HepG2 (cell line): ENCODE data around the gene TTBK1. TPM values are rescaled to one million over a fixed set of nuclear protein-coding genes. Genes with fewer than 3 reads are reported as not detected.

Source experiments
- AKNA ChIP-seq: sonication (generic); formaldehyde crosslinking; IDR thresholded peaks from 2 replicates; pipeline ENCODE4 v1.4.0; 2020; ENCODE audit warnings: missing genetic modification reagents, borderline replicate concordance
- CHD4 ChIP-seq: fragments of 200-600 bp; sonication (generic); IDR thresholded peaks from 2 replicates; pipeline ENCODE4 v1.7.0; 2017; ENCODE audit warnings: mild to moderate bottlenecking, low read length, borderline replicate concordance
- DBP ChIP-seq: sonication (generic); formaldehyde crosslinking; IDR thresholded peaks from 2 replicates; pipeline ENCODE4 v1.4.0; 2020; ENCODE audit warnings: missing genetic modification reagents; ENCODE audit errors: not compliant biosample characterization
- ETV6 ChIP-seq: sonication (generic); formaldehyde crosslinking; conservative IDR thresholded peaks from 2 replicates; pipeline ENCODE4 v1.4.0; 2020; ENCODE audit warnings: missing genetic modification reagents
- FOXA1 ChIP-seq, 2 experiments: fragments of 450-650 bp in 1 of 2; sonication (generic) in 1 of 2; formaldehyde crosslinking in 1 of 2; IDR thresholded peaks; 2 replicates each; pipeline versions ENCODE4 v1.4.0 to v1.6.1; 2016 to 2020; ENCODE audit warnings: missing genetic modification reagents in 1 of 2
- FOXM1 ChIP-seq: sonication (generic); formaldehyde crosslinking; IDR thresholded peaks from 2 replicates; pipeline ENCODE4 v1.5.0; 2020; ENCODE audit warnings: missing genetic modification reagents
- GABPB1 ChIP-seq: IDR thresholded peaks from 2 replicates; pipeline ENCODE4 v1.6.1; 2016; ENCODE audit warnings: mild to moderate bottlenecking, missing genetic modification reagents, moderate library complexity, missing compliant biosample characterization
- GATAD2A ChIP-seq: IDR thresholded peaks from 2 replicates; pipeline ENCODE4 v1.6.1; 2016
- GMEB2 ChIP-seq: IDR thresholded peaks from 2 replicates; pipeline ENCODE4 v1.6.1; 2016; ENCODE audit warnings: missing biosample characterization, missing genetic modification reagents, low read depth
- HOXA3 ChIP-seq: sonication (generic); formaldehyde crosslinking; IDR thresholded peaks from 2 replicates; pipeline ENCODE4 v1.5.0; 2020; ENCODE audit warnings: missing genetic modification reagents
- SALL1 ChIP-seq: sonication (generic); formaldehyde crosslinking; IDR thresholded peaks from 2 replicates; pipeline ENCODE4 v1.8.0; 2022; ENCODE audit warnings: mild to moderate bottlenecking, missing genetic modification reagents
- SAP130 ChIP-seq: IDR thresholded peaks from 2 replicates; pipeline ENCODE4 v1.6.1; 2016; ENCODE audit warnings: low read depth
- ZBTB33 ChIP-seq: sonication (generic); formaldehyde crosslinking; IDR thresholded peaks from 2 replicates; pipeline ENCODE4 v1.4.0; 2020; ENCODE audit warnings: missing genetic modification reagents
- ZC3H13 ChIP-seq: sonication (generic); formaldehyde crosslinking; IDR thresholded peaks from 2 replicates; pipeline ENCODE4 v1.8.1; 2023; ENCODE audit warnings: mild to moderate bottlenecking, missing genetic modification reagents, moderate library complexity
- ZFY ChIP-seq: sonication (generic); formaldehyde crosslinking; IDR thresholded peaks from 2 replicates; pipeline ENCODE4 v1.4.0; 2020; ENCODE audit warnings: missing genetic modification reagents
- ZNF280B ChIP-seq: sonication (generic); formaldehyde crosslinking; IDR thresholded peaks from 2 replicates; pipeline ENCODE4 v1.5.0; 2020; ENCODE audit warnings: missing genetic modification reagents, mild to moderate bottlenecking, borderline replicate concordance
- ZNF484 ChIP-seq: sonication (generic); formaldehyde crosslinking; IDR thresholded peaks from 2 replicates; pipeline ENCODE4 v1.5.1; 2020; ENCODE audit warnings: mild to moderate bottlenecking, low read depth, missing genetic modification reagents, borderline replicate concordance
- ZNF572 ChIP-seq: sonication (generic); formaldehyde crosslinking; IDR thresholded peaks from 2 replicates; pipeline ENCODE4 v1.5.1; 2020; ENCODE audit warnings: mild to moderate bottlenecking, missing genetic modification reagents
- ZNF605 ChIP-seq: sonication (generic); formaldehyde crosslinking; IDR thresholded peaks from 2 replicates; pipeline ENCODE4 v1.8.0; 2022; ENCODE audit warnings: mild to moderate bottlenecking, missing genetic modification reagents
- polyA plus RNA-seq, 8 experiments: library from polyadenylated mRNA; depleted of rRNA in 3 of 8; stranded (reverse) in 7 of 8; unstranded in 1 of 8; fragments of >200 nt; fragmentation: Illumina TruSeq in 4 of 8; extraction: Trizol in 4 of 8; gene quantifications; 2 replicates each; pipeline versions ENCODE4 v1.2.1 to v1.2.3, GENCODE V29; 2011 to 2016; ENCODE audit warnings: low read depth in 4 of 8, missing spikeins in 1 of 8, mixed read lengths in 1 of 8; ENCODE audit not compliant: insufficient read depth in 1 of 8
- total RNA-seq, 5 experiments: library from RNA; depleted of rRNA; stranded (reverse); fragments of >200 nt; fragmentation: Illumina TruSeq; extraction: Trizol; gene quantifications; 2 replicates each; pipeline ENCODE4 v1.2.3, GENCODE V29; 2016; ENCODE audit warnings: low read depth in 1 of 5

The TTBK1 gene
- total and polyA plus RNA-seq, 2 of the 13 experiments (the other 11 are each of a cell fraction or from before 2014, with no cell fraction given): 0.24 to 0.33 TPM

DNA sequence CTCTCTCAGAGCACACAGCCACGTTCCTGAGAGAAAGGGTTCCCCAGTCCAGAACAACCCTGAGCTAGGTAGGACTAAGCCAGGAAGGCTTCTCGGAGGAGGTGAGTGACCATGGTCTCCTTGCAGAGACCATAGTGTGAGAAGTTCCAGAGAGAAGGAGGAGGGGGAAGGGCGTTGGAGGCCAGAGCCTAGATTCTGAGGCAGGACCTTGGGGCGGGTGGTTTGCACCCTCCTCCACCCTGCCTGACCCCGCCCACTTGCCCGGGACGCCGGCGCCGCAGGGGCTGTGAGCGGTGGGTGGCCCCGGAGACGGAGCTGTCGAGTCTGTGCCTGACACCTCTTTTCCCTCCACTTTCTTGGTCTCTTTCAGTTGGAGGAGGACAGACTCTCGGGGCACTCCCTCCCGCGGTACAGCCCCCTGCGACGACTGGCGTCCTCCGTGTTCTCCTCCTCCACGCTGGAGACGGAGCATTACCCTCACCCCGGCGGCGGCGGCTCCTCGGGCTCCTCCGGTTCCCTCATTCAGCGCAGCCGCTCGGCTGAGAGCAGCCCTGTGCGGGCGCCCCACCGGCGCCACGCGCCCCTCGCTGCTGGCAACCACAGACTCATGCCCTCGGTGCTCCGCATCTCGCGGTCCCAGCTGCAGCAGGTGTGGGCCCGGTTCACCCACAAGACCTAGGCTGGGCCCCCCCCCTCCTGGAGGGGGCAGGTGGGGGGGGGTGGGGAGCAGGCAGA is 26.2 kb downstream of the TTBK1 start (continued):
- peak; percentile 26; the same call in 1 of the 2 replicates for TF ChIP-seq GATAD2A
- TF ChIP-seq SAP130 (CRISPR knock-in tag): no peak
- TF ChIP-seq ZNF280B (CRISPR knock-in tag): 0 out of 2 replicates have a peak, but pooled peaks have one; percentile 22
- no peak for TF ChIP-seq ZNF484
- TF ChIP-seq ZNF572 (CRISPR knock-in tag): 0 out of 2 replicates have a peak, but pooled peaks have one; percentile 49
- TF ChIP-seq ZC3H13 (CRISPR knock-in tag): no peak
- TF ChIP-seq HOXA3 (CRISPR knock-in tag): peak; percentile 25; the same call in 1 of the 2 replicates
- no peak for TF ChIP-seq AKNA (CRISPR knock-in tag)
- TF ChIP-seq ZBTB33 (CRISPR knock-in tag): no peak
- no peak for TF ChIP-seq FOXA1 (IDR thresholded peaks at IDR 0.05)
- no peak for TF ChIP-seq FOXA1 (CRISPR knock-in tag; IDR thresholded peaks at IDR 0.05)
- no peak for TF ChIP-seq DBP (CRISPR knock-in tag)
- no peak for TF ChIP-seq ZNF605 (CRISPR knock-in tag)
- no peak for TF ChIP-seq FOXM1
- 0 out of 2 replicates have a peak, but pooled peaks have one; percentile 9 for TF ChIP-seq SALL1
- no peak for TF ChIP-seq ZFY (CRISPR knock-in tag)
- no peak for TF ChIP-seq CHD4
- no peak for TF ChIP-seq ETV6
- TF ChIP-seq GMEB2 (CRISPR knock-in tag): no peak
- TF ChIP-seq GABPB1 (CRISPR knock-in tag): peak; percentile 25; the same call in 1 of the 2 replicates
